CD4-positive, alpha-beta memory T cell (primary cell): ENCODE data around the gene PRR20E. TPM values are rescaled to one million over a fixed set of nuclear protein-coding genes. Genes with fewer than 3 reads are reported as not detected.
"Not testable (repeated sequence)": the region's sequence is repeated elsewhere in the genome, so short reads cannot be mapped to it uniquely, and the experiment has no call there.

ENCODE experiments used
- CTCF ChIA-PET: fragments of 350-600 bp; sonication (Branson Sonifier 250); formaldehyde crosslinking; loops from one replicate; lab custom pipeline; 2021; ENCODE audit warnings: inconsistent platforms; ENCODE audit not compliant: partially characterized antibody; lab: Charles Lee
- POLR2A ChIA-PET: fragments of 350-600 bp; sonication (Branson Sonifier 250); formaldehyde crosslinking; loops from one replicate; lab custom pipeline; 2021; ENCODE audit not compliant: partially characterized antibody; lab: Charles Lee
- DNase-seq, 5 donors: peaks; one replicate each; pipeline versions ENCODE4 v3.0.0 to v3.0.0-alpha.2; 2020 to 2022; ENCODE audit warnings: mixed read lengths in 1 of 5
- H3K27ac ChIP-seq: one replicate; pipeline ENCODE4 v1.7.0; 2013; ENCODE audit warnings: low read depth, low read length
- H3K27me3 ChIP-seq: 2 replicates; pipeline ENCODE4 v1.7.0; 2013; ENCODE audit warnings: mild to moderate bottlenecking, low read length, moderate library complexity; ENCODE audit not compliant: insufficient read depth
- H3K36me3 ChIP-seq: 2 replicates; pipeline ENCODE4 v1.7.0; 2013; ENCODE audit warnings: mild to moderate bottlenecking, low read length, moderate library complexity; ENCODE audit not compliant: insufficient read depth
- H3K4me1 ChIP-seq: 2 replicates; pipeline ENCODE4 v1.7.0; 2013; ENCODE audit warnings: mild to moderate bottlenecking, low read length, moderate library complexity; ENCODE audit not compliant: insufficient read depth
- H3K4me3 ChIP-seq, 2 donors: one replicate each; pipeline ENCODE4 v1.7.0; 2013; ENCODE audit warnings: low read length in 2 of 2, mild to moderate bottlenecking in 1 of 2
- H3K9me3 ChIP-seq, 2 donors: one replicate each; pipeline ENCODE4 v1.7.0; 2013; ENCODE audit warnings: low read length in 2 of 2, control low read depth in 1 of 2; ENCODE audit not compliant: control insufficient read depth in 1 of 2
- H3K27ac Mint-ChIP-seq, 7 donors: one replicate each; pipeline ENCODE4 v1.8.0; 2020 to 2021; ENCODE audit warnings: mixed read lengths in 7 of 7, mild to moderate bottlenecking in 6 of 7, inconsistent platforms in 3 of 7, moderate library complexity in 3 of 7
- H3K27me3 Mint-ChIP-seq, 2 donors: one replicate each; pipeline ENCODE4 v1.8.0; 2020 to 2021; ENCODE audit warnings: mixed read lengths in 2 of 2
- H3K36me3 Mint-ChIP-seq, 2 donors: one replicate each; pipeline ENCODE4 v1.8.0; 2020 to 2021; ENCODE audit warnings: mixed read lengths in 2 of 2, inconsistent platforms in 1 of 2, mild to moderate bottlenecking in 1 of 2
- H3K4me1 Mint-ChIP-seq, 4 donors: one replicate each; pipeline ENCODE4 v1.8.0; 2020 to 2021; ENCODE audit warnings: mixed read lengths in 4 of 4, mild to moderate bottlenecking in 1 of 4
- H3K4me3 Mint-ChIP-seq, 8 donors: one replicate each; pipeline ENCODE4 v1.8.0; 2020 to 2021; ENCODE audit warnings: mixed read lengths in 8 of 8, mild to moderate bottlenecking in 7 of 8, moderate library complexity in 6 of 8, inconsistent platforms in 3 of 8
- H3K9me3 Mint-ChIP-seq, 8 donors: one replicate each; pipeline ENCODE4 v1.8.0; 2020 to 2021; ENCODE audit warnings: mixed read lengths in 8 of 8, mild to moderate bottlenecking in 5 of 8, inconsistent platforms in 3 of 8, moderate library complexity in 1 of 8
- intact Hi-C: fragments of 100-400 bp; cut with micrococcal nuclease; formaldehyde crosslinking; loops from one replicate; pipeline ENCODE4 v1.15.1; 2023
- polyA plus RNA-seq, 2 donors: library from polyadenylated mRNA; unstranded; fragments of 300-500 nt; fragmentation: Illumina TruSeq; gene quantifications; one replicate each; pipeline ENCODE4 v1.2.3, GENCODE V29; 2021
- total RNA-seq, 2 experiments: library from RNA; stranded (reverse); gene quantifications; one replicate each; pipeline ENCODE4 v1.2.3, GENCODE V29; 2021

Gene PRR20E
- total and polyA plus RNA-seq, 4 experiments from 2014 or later = not detected

- H3K9me3 Mint-ChIP-seq, H3K36me3 Mint-ChIP-seq, H3K4me1 ChIP-seq, H3K4me3 ChIP-seq, H3K9me3 ChIP-seq, H3K27me3 ChIP-seq, intact Hi-C loops, H3K27me3 Mint-ChIP-seq, H3K27ac ChIP-seq, DNase-seq, POLR2A ChIA-PET, H3K4me3 Mint-ChIP-seq, H3K4me1 Mint-ChIP-seq, H3K36me3 ChIP-seq, CTCF ChIA-PET, H3K27ac Mint-ChIP-seq: not testable (repeated sequence)
Measured at GRCh38 chr13:57140235-57140968, 26.6 kb upstream of the PRR20E start, which contains the start of gene PRR20A. Gene PRR20A, plus strand, starts transcription at chr13:57140918. Its CDS starts 387 bp downstream, at chr13:57141305.

GRCh38 chr13:57147188-57147587 is 19.8 kb upstream of the PRR20E start, which contains the start of gene PRR20B:
Gene PRR20B, plus strand, starts transcription at chr13:57147488. Its CDS starts 387 bp downstream, at chr13:57147875.
- H3K9me3 Mint-ChIP-seq, CTCF ChIA-PET, H3K27me3 Mint-ChIP-seq, H3K27ac Mint-ChIP-seq, H3K36me3 Mint-ChIP-seq, H3K27me3 ChIP-seq, H3K4me1 Mint-ChIP-seq, intact Hi-C loops, POLR2A ChIA-PET, H3K9me3 ChIP-seq, H3K36me3 ChIP-seq, H3K27ac ChIP-seq, H3K4me3 ChIP-seq, H3K4me3 Mint-ChIP-seq, H3K4me1 ChIP-seq, DNase-seq: not testable (repeated sequence)

GRCh38 chr13:57148106-57148505 is 18.9 kb upstream of the PRR20E start:
- H3K27me3 Mint-ChIP-seq, H3K9me3 ChIP-seq, intact Hi-C loops, H3K4me3 Mint-ChIP-seq, H3K4me3 ChIP-seq, H3K36me3 Mint-ChIP-seq, H3K9me3 Mint-ChIP-seq, H3K27me3 ChIP-seq, H3K4me1 Mint-ChIP-seq, CTCF ChIA-PET, H3K27ac Mint-ChIP-seq, H3K27ac ChIP-seq, DNase-seq, H3K36me3 ChIP-seq, POLR2A ChIA-PET, H3K4me1 ChIP-seq: not testable (repeated sequence)

- H3K4me3 Mint-ChIP-seq, H3K4me1 ChIP-seq, H3K36me3 ChIP-seq, CTCF ChIA-PET, POLR2A ChIA-PET, H3K27me3 Mint-ChIP-seq, H3K4me3 ChIP-seq, H3K36me3 Mint-ChIP-seq, H3K9me3 Mint-ChIP-seq, H3K27me3 ChIP-seq, H3K4me1 Mint-ChIP-seq, intact Hi-C loops, H3K27ac ChIP-seq, DNase-seq, H3K27ac Mint-ChIP-seq, H3K9me3 ChIP-seq: not testable (repeated sequence)
Measured at GRCh38 chr13:57153761-57154160, 13.2 kb upstream of the PRR20E start, which contains the start of gene PRR20C. Gene PRR20C, plus strand, starts transcription at chr13:57154061. Its CDS starts 387 bp downstream, at chr13:57154448.

- H3K27me3 ChIP-seq, intact Hi-C loops, H3K27me3 Mint-ChIP-seq, H3K4me1 Mint-ChIP-seq, H3K4me1 ChIP-seq, H3K9me3 Mint-ChIP-seq, H3K36me3 Mint-ChIP-seq, H3K27ac Mint-ChIP-seq, H3K4me3 Mint-ChIP-seq, H3K27ac ChIP-seq, CTCF ChIA-PET, H3K36me3 ChIP-seq, H3K9me3 ChIP-seq, DNase-seq, POLR2A ChIA-PET, H3K4me3 ChIP-seq: not testable (repeated sequence)
Measured at GRCh38 chr13:57160332-57160731, 6.7 kb upstream of the PRR20E start, which contains the start of gene PRR20D. Gene PRR20D, plus strand, starts transcription at chr13:57160632. Its CDS starts 387 bp downstream, at chr13:57161019.

- no peak overlapping the region for H3K4me3 ChIP-seq
- Mint-ChIP-seq H3K9me3 (peaks cover 0 to 4% (median under 1%) of the 10 kb centered on the region in 8 donors), H3K36me3 (no peaks in the 10 kb centered on the region), H3K4me1 (no peaks in the 10 kb centered on the region), H3K27me3 (no peaks in the 10 kb centered on the region), H3K27ac (no peak overlapping the region), H3K4me3 (no peak overlapping the region)
- no peaks in the 10 kb centered on the region for H3K27me3 ChIP-seq
- ChIA-PET POLR2A (no interaction called here), CTCF (no interaction called here)
- no peak for DNase-seq
- H3K4me1 ChIP-seq = no peaks in the 10 kb centered on the region
- intact Hi-C loops = no loop called here
- no peaks in the 10 kb centered on the region for H3K9me3 ChIP-seq
- H3K36me3 ChIP-seq = no peaks in the 10 kb centered on the region
- H3K27ac ChIP-seq = no peak overlapping the region
Measured at GRCh38 chr13:57191667-57192066, 24.7 kb downstream of the PRR20E start.

- intact Hi-C loops = no loop called here
- Histone ChIP-seq H3K27me3 (no peaks in the 10 kb centered on the region), H3K27ac (no peak overlapping the region), H3K36me3 (no peaks in the 10 kb centered on the region), H3K4me3 (no peak overlapping the region), H3K4me1 (no peaks in the 10 kb centered on the region), H3K9me3 (no peaks in the 10 kb centered on the region)
- Mint-ChIP-seq H3K4me3 (no peak overlapping the region), H3K36me3 (no peaks in the 10 kb centered on the region), H3K27me3 (no peaks in the 10 kb centered on the region), H3K27ac (no peak overlapping the region), H3K9me3 (peaks cover 0 to 8% (median 4%) of the 10 kb centered on the region in 8 donors), H3K4me1 (no peaks in the 10 kb centered on the region)
- CTCF ChIA-PET = no interaction called here
- no peak for DNase-seq
- POLR2A ChIA-PET = no interaction called here
Measured at GRCh38 chr13:57212989-57213388, 46.0 kb downstream of the PRR20E start.
